ENCODE data around the gene ANP32D.
"Not testable (repeated sequence)": the region's sequence is repeated elsewhere in the genome, so short reads cannot be mapped to it uniquely, and the experiment has no call there.

ANP32D gene

DNA sequence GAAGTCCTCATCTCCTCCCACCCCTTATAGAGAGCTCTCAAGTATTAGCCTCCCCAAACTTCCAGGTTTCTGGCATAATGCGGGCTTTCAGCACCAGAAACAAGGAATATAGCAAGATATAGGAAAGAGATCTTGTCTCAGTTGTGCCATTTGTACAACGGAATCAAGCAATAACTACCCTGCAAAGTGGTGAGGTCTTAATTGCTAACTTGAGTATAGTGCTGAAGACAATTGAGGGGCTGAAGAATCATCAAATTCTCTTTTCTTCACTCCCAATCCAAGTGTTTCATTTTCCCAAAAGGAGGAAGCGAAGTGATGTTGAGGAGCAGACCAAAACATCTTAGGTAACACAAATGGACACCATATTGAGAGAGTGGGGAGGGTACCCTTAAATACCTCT lies 26.8 kb upstream of the ANP32D start:
- no peak for DNase-seq
- no peak overlapping the region for H3K4me3 ChIP-seq (ENCODE audit: low read depth, low read length)
- no peak overlapping the region for H3K27ac ChIP-seq
- no peaks in the 10 kb centered on the region for H3K9me3 ChIP-seq (ENCODE audit: severe bottlenecking)
- H3K36me3 ChIP-seq = no peaks in the 10 kb centered on the region
- peaks cover 20% of the 10 kb centered on the region for H3K27me3 ChIP-seq (ENCODE audit: insufficient read depth, low read depth, severe bottlenecking)
- no peak for TF ChIP-seq CTCF (IDR thresholded peaks at IDR 0.05; ENCODE audit: low read depth, low read length)

DNA sequence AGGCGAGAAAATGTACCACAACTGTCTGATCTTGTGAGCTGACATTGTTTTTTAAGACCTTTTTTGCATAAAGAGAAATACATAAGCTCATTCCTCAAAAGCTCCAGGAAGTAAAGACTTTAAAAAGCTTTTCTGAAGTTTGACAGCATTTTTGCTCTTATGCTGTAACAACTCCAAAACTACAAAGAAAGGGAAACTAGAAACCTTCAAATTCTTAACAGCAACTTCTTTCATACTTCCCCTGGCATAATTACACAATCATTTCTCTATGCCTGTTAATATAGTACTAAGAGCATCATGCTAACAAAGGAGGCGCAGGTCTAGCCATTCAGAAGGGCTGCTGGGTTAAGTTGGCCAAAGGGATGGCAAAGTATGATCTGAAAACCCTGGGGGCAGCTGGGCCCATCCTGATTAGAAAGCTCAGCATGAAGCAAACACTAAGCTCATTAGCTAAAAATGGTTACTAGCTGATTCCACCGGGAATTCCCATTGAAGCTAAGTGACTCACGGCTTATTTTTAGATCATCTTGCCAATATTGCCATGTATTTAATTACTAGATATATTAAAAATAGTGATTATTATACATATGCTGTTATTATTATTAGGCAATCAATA lies 26.1 kb upstream of the ANP32D start:
- no peaks in the 10 kb centered on the region for H3K36me3 ChIP-seq
- no peak for TF ChIP-seq CTCF (IDR thresholded peaks at IDR 0.05; ENCODE audit: low read depth, low read length)
- no peak overlapping the region for H3K27ac ChIP-seq
- H3K9me3 ChIP-seq (ENCODE audit: severe bottlenecking) = no peaks in the 10 kb centered on the region
- peaks cover 23% of the 10 kb centered on the region for H3K27me3 ChIP-seq (ENCODE audit: insufficient read depth, low read depth, severe bottlenecking)
- peak; percentile 21 for DNase-seq
- H3K4me3 ChIP-seq (ENCODE audit: low read depth, low read length) = no peak overlapping the region

DNA sequence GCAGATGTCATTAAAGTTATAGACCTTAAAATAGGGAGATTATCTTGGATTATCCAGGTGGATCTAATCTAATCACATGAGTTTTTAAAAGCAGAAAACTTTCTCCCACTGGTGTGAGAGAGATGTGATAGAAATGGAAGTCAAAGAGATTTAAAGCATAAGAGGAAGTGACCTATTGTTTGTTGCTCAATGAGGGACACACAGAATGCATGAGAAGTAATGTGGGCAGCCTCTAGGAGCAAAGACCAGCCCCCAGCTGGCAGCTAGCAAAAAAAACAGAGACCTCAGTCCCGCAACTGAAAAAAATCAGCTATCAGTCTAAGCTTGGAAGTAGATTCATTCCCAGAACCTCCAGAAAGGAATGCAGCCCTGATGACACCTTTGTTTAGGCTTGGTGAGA lies 24.6 kb upstream of the ANP32D start:
- Histone ChIP-seq H3K9me3 (ENCODE audit: severe bottlenecking) (no peaks in the 10 kb centered on the region), H3K4me3 (ENCODE audit: low read depth, low read length) (no peak overlapping the region), H3K27me3 (ENCODE audit: insufficient read depth, low read depth, severe bottlenecking) (peaks cover 23% of the 10 kb centered on the region), H3K27ac (no peak overlapping the region), H3K36me3 (no peaks in the 10 kb centered on the region)
- no peak for DNase-seq
- TF ChIP-seq CTCF (IDR thresholded peaks at IDR 0.05; ENCODE audit: low read depth, low read length) = no peak

DNA sequence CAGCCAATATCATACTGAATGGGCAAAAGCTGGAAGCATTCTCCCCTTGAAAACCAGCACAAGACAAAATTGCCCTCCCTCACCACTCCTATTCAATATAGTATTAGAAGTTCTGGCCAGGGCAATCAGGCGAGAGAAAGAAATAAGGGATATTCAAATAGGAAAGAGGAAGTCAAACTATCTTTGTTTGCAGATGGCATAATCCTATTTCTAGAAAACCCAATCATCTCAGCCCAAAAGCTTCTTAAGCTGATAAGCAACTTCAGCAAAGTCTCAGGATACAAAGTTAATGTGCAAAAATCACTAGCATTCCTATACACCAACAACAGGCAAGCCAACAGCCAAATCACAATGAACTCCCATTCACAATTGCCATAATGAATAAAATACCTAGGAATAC lies 21.0 kb upstream of the ANP32D start:
- Histone ChIP-seq H3K9me3 (ENCODE audit: severe bottlenecking) (no peaks in the 10 kb centered on the region), H3K27me3 (ENCODE audit: insufficient read depth, low read depth, severe bottlenecking) (peaks cover 23% of the 10 kb centered on the region), H3K36me3 (no peaks in the 10 kb centered on the region), H3K27ac (no peak overlapping the region), H3K4me3 (ENCODE audit: low read depth, low read length) (no peak overlapping the region)
- no peak for TF ChIP-seq CTCF (IDR thresholded peaks at IDR 0.05; ENCODE audit: low read depth, low read length)
- no peak for DNase-seq

DNA sequence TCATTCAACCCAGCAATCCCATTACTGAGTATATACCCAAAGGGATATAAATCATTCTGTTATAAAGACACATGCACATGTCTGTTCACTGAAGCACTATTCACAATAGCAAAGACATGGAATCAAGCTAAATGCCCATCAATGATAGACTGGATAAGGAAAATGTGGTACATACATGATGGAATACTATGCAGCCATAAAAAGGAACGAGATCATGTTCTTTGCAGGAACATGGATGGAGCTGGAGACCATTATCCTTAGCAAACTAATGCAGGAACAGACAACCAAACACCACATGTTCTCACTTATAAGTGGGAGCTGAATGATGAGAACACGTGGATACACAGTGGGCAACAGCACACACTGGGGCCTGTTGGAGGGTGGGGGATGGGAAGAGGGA lies 19.4 kb upstream of the ANP32D start:
- DNase-seq; H3K4me3 ChIP-seq (ENCODE audit: low read depth, low read length); H3K9me3 ChIP-seq (ENCODE audit: severe bottlenecking); H3K27ac ChIP-seq; H3K36me3 ChIP-seq: not testable (repeated sequence)
- H3K27me3 ChIP-seq (ENCODE audit: insufficient read depth, low read depth, severe bottlenecking) = peaks cover 33% of the 10 kb centered on the region

DNA sequence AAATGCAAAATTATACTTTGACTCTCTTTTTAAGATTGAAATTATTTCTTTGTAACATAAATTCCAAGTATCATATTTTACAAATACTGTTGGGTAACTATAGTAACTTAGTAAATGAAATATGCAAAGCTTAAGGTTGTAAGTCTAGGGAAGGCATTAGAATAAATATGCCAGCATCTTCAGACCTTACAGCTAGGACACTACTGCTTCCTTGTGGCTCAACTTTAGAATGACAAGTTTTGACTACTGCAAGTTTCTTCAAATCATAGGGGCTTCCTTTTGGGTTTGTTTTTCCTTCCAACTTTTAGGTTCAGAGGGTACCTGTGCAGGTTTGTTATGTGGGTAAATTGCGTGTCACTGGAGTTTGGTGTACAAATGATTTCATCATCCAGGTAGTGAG lies 17.7 kb upstream of the ANP32D start:
- DNase-seq = no peak
- Histone ChIP-seq H3K27ac (no peak overlapping the region), H3K27me3 (ENCODE audit: insufficient read depth, low read depth, severe bottlenecking) (peaks cover 36% of the 10 kb centered on the region), H3K4me3 (ENCODE audit: low read depth, low read length) (no peak overlapping the region), H3K36me3 (no peaks in the 10 kb centered on the region), H3K9me3 (ENCODE audit: severe bottlenecking) (no peaks in the 10 kb centered on the region)
- peak; percentile 52 for TF ChIP-seq CTCF (IDR thresholded peaks at IDR 0.05; ENCODE audit: low read depth, low read length)
